Bronchial epithelial cell (primary cell): ENCODE data around the gene NOL7. TPM values are rescaled to one million over a fixed set of nuclear protein-coding genes. Genes with fewer than 3 reads are reported as not detected.

Source experiments
- DNase-seq: peaks from one replicate; pipeline ENCODE4 v3.0.0-alpha.2; 2010; ENCODE audit warnings: low read depth
- FAIRE-seq: peaks from 2 replicates; lab custom pipeline; 2011; peaks lifted over from hg19 to GRCh38; lab: Jason Lieb, UNC
- H3K27me3 ChIP-seq: 2 replicates; pipeline ENCODE4 v1.5.1; 2011; ENCODE audit warnings: low read length; ENCODE audit not compliant: control insufficient read depth, insufficient read depth
- H3K36me3 ChIP-seq: 2 replicates; pipeline ENCODE4 v1.5.1; 2011; ENCODE audit warnings: low read length; ENCODE audit not compliant: control insufficient read depth, insufficient read depth
- H3K4me3 ChIP-seq: 2 replicates; pipeline ENCODE4 v1.5.1; 2011; ENCODE audit warnings: mild to moderate bottlenecking, low read depth, low read length, control low read depth
- CTCF ChIP-seq: IDR thresholded peaks from 2 replicates; pipeline ENCODE4 v1.5.1; 2011; ENCODE audit warnings: mild to moderate bottlenecking, moderate library complexity, low read length, control low read depth, inconsistent platforms; ENCODE audit not compliant: insufficient read depth, severe bottlenecking
- total RNA-seq: library from RNA; depleted of rRNA; stranded (reverse); fragments of >200 nt; gene quantifications from 2 replicates; pipeline ENCODE4 v1.2.1, GENCODE V29; 2014

Gene NOL7
- total RNA-seq, 1 donor from 2014 or later = 108 TPM

GRCh38 chr6:13576017-13576416 lies 39.1 kb upstream of the NOL7 start:
- no peak for DNase-seq
- H3K36me3 ChIP-seq = peaks cover 2% of the 10 kb centered on the region
- no peak for FAIRE-seq
- no peak for TF ChIP-seq CTCF
- H3K4me3 ChIP-seq = no peak overlapping the region
- no peaks in the 10 kb centered on the region for H3K27me3 ChIP-seq

GRCh38 chr6:13577926-13578325 lies 37.2 kb upstream of the NOL7 start:
- FAIRE-seq = no peak
- H3K4me3 ChIP-seq = no peak overlapping the region
- TF ChIP-seq CTCF = no peak
- no peak for DNase-seq
- H3K36me3 ChIP-seq = peaks cover 2% of the 10 kb centered on the region
- no peaks in the 10 kb centered on the region for H3K27me3 ChIP-seq

- no peak for TF ChIP-seq CTCF
- Histone ChIP-seq H3K36me3 (peaks cover 2% of the 10 kb centered on the region), H3K4me3 (no peak overlapping the region), H3K27me3 (no peaks in the 10 kb centered on the region)
- DNase-seq (no peak), FAIRE-seq (no peak)
Measured at GRCh38 chr6:13579911-13580310, 35.2 kb upstream of the NOL7 start.

- H3K36me3 ChIP-seq = peaks cover 2% of the 10 kb centered on the region
- no peak for DNase-seq
- H3K27me3 ChIP-seq = no peaks in the 10 kb centered on the region
- FAIRE-seq = no peak
- no peak overlapping the region for H3K4me3 ChIP-seq
- TF ChIP-seq CTCF = no peak
Measured at GRCh38 chr6:13581700-13582229, 33.4 kb upstream of the NOL7 start.

- FAIRE-seq (no peak), DNase-seq (no peak)
- H3K36me3 ChIP-seq = peaks cover 8% of the 10 kb centered on the region
- no peak for TF ChIP-seq CTCF
- H3K4me3 ChIP-seq = no peak overlapping the region
- no peaks in the 10 kb centered on the region for H3K27me3 ChIP-seq
Measured at GRCh38 chr6:13586603-13587542, 28.3 kb upstream of the NOL7 start.
